HUES6 (cell line): ENCODE results near the gene HEBP1.

Source experiments
- H3K27ac ChIP-seq: 2 replicates; pipeline ENCODE4 v1.7.0; 2013; ENCODE audit warnings: low read depth, mild to moderate bottlenecking, low read length, inconsistent platforms
- H3K27me3 ChIP-seq: 2 replicates; pipeline ENCODE4 v1.6.1; 2013; ENCODE audit warnings: low read length; ENCODE audit not compliant: control insufficient read depth, insufficient read depth
- H3K36me3 ChIP-seq: 2 replicates; pipeline ENCODE4 v1.6.1; 2013; ENCODE audit warnings: low read length; ENCODE audit not compliant: control insufficient read depth, insufficient read depth
- H3K4me1 ChIP-seq: 2 replicates; pipeline ENCODE4 v1.6.1; 2013; ENCODE audit warnings: low read length; ENCODE audit not compliant: control insufficient read depth, insufficient read depth
- H3K4me3 ChIP-seq: 2 replicates; pipeline ENCODE4 v1.5.1; 2013; ENCODE audit warnings: low read depth, low read length
- H3K9ac ChIP-seq: one replicate; pipeline ENCODE4 v1.6.1; 2013; ENCODE audit warnings: mild to moderate bottlenecking, low read length
- H3K9me3 ChIP-seq: 2 replicates; pipeline ENCODE4 v1.6.1; 2013; ENCODE audit warnings: low read depth, low read length; ENCODE audit not compliant: control insufficient read depth, insufficient read depth

HEBP1 gene

DNA sequence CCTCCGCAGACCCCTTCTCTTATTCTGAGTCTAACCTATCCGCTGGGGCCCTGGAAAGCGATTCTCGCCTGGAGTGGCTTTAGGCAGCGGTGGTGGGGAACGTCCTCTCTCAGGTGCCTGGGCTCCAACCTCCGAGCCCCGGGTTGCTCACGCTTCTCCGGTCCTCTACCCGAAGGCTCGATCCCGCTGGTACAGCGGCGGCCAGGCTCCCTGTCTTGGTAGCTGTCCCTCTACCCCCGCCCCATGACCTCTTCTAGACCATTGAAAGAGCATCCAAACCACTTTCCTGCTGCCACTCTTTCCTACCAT lies 505 bp upstream of the HEBP1 start:
- H3K27me3 ChIP-seq = peaks cover 38% of the 10 kb centered on the region
- no peaks in the 10 kb centered on the region for H3K36me3 ChIP-seq
- H3K9ac ChIP-seq = peak overlapping the region; percentile 60
- peaks cover 13% of the 10 kb centered on the region for H3K4me1 ChIP-seq
- H3K4me3 ChIP-seq = peak overlapping the region; percentile 64
- no peak overlapping the region for H3K27ac ChIP-seq
- no peaks in the 10 kb centered on the region for H3K9me3 ChIP-seq

DNA sequence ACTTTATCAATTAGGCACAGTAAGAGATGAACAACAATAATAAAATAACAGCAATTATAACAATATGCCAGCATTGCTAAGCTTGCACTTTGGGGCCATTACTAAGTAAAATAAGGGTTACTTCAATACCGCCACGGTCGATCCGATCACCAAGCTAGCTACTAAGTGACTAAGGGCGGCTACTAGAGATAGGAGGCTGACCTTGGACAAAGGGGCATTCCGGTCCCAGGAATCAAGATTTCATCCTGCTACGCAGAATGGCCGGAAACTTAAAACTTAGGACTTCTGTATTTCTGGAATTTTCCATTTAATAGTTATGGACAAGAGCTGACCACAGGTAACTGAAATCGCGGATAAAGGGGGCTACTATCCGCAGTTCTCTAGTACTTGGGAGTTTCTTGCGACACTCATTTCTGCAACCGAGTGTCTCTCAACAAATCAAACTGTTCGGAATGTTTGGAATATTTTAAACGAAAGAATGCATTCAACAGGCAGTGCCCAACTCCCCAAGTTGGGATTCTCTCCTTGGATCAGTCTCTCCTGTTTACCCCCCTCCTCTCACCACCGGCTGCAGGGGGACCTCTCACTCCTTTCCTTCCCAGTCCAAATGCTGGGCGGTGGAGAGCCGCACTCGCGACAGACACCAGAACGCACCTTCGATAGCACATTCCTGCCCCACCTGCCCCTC lies 650 bp downstream of the HEBP1 start:
- H3K4me3 ChIP-seq = peak overlapping the region; percentile 78
- no peaks in the 10 kb centered on the region for H3K9me3 ChIP-seq
- no peaks in the 10 kb centered on the region for H3K36me3 ChIP-seq
- peaks cover 8% of the 10 kb centered on the region for H3K4me1 ChIP-seq
- H3K27me3 ChIP-seq = peaks cover 38% of the 10 kb centered on the region
- no peak overlapping the region for H3K27ac ChIP-seq
- peak overlapping the region; percentile 52 for H3K9ac ChIP-seq

GRCh38 chr12:12998248-12998647 lies 1.8 kb downstream of the HEBP1 start:
- H3K4me3 ChIP-seq = no peak overlapping the region
- H3K4me1 ChIP-seq = peaks cover 8% of the 10 kb centered on the region
- peaks cover 28% of the 10 kb centered on the region for H3K27me3 ChIP-seq
- H3K9ac ChIP-seq = no peak overlapping the region
- no peaks in the 10 kb centered on the region for H3K9me3 ChIP-seq
- no peaks in the 10 kb centered on the region for H3K36me3 ChIP-seq
- no peak overlapping the region for H3K27ac ChIP-seq

DNA sequence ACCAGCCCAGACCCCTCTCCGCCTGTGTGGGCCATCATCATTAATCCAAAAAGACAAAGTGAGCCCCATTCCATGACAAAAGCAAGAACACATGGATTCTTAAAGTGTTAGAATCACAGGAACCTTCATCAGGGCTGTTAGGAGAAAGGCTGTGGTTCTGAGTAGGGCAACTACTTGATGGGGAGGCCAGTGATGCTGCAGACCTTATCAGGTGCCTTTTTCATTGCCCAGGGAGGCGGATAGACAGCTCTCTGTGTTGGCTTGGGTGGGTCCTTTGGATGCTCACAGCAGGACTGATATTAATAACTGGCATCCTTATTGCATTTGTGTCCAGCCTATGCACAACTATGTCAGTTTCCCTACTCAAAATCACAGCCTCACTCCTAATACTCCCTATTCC lies 2.3 kb downstream of the HEBP1 start:
- Histone ChIP-seq H3K9ac (no peak overlapping the region), H3K27ac (no peak overlapping the region), H3K36me3 (no peaks in the 10 kb centered on the region), H3K27me3 (peaks cover 23% of the 10 kb centered on the region), H3K9me3 (no peaks in the 10 kb centered on the region), H3K4me3 (no peak overlapping the region), H3K4me1 (peaks cover 8% of the 10 kb centered on the region)

DNA sequence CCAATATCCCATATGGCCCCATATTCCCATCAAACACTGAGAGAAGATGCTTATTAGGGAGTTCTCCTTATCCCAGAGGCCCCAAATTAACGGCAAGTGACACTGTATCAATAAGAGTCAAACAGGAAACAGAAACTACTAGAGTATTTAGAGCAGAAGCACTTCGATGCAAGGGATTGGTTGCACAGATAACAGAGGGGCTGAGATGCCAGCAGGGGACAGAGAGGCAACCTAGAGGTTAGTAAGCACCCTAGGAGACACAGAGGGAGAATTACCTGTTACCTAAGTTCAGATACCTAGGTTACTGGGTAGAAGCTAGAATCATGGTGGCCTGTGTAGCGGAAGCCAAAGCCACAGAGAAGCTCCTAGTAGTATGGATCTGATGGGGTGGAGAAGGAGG lies 2.9 kb downstream of the HEBP1 start:
- no peak overlapping the region for H3K9ac ChIP-seq
- H3K9me3 ChIP-seq = no peaks in the 10 kb centered on the region
- peaks cover 18% of the 10 kb centered on the region for H3K27me3 ChIP-seq
- no peak overlapping the region for H3K4me3 ChIP-seq
- no peak overlapping the region for H3K27ac ChIP-seq
- H3K36me3 ChIP-seq = no peaks in the 10 kb centered on the region
- peaks cover 14% of the 10 kb centered on the region for H3K4me1 ChIP-seq

DNA sequence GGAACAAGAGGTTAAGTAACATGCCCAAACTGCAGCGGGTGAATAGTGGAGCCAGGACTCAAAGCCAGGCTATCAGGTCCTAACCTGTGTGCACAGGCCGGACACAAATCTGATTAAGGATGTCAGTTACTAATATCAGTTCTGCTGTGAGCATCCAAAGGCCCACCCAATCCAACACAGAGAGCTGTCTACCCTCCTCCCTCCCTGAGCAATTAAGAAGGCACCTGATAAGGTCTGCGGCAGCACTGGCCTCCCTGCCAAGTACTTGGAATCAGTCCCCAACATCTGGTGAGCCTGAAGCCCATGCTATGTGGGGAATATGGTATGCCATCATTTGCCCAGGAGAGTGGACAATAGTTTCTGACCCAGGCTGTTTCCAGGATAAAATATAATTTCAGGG lies 3.9 kb downstream of the HEBP1 start:
- H3K4me3 ChIP-seq = no peak overlapping the region
- peaks cover 10% of the 10 kb centered on the region; the same call in 1 of the 2 replicates for H3K27me3 ChIP-seq
- no peak overlapping the region for H3K9ac ChIP-seq
- no peak overlapping the region for H3K27ac ChIP-seq
- no peaks in the 10 kb centered on the region for H3K9me3 ChIP-seq
- no peaks in the 10 kb centered on the region for H3K36me3 ChIP-seq
- H3K4me1 ChIP-seq = peaks cover 13% of the 10 kb centered on the region

- no peak overlapping the region for H3K27ac ChIP-seq
- H3K9me3 ChIP-seq = no peaks in the 10 kb centered on the region
- H3K27me3 ChIP-seq = peaks cover 10% of the 10 kb centered on the region; the same call in 1 of the 2 replicates
- H3K4me3 ChIP-seq = no peak overlapping the region
- peaks cover 22% of the 10 kb centered on the region for H3K4me1 ChIP-seq
- no peak overlapping the region for H3K9ac ChIP-seq
- no peaks in the 10 kb centered on the region for H3K36me3 ChIP-seq
Measured at GRCh38 chr12:12995088-12995487, 5.0 kb downstream of the HEBP1 start.

GRCh38 chr12:12993367-12993766 lies 6.7 kb downstream of the HEBP1 start:
- H3K27ac ChIP-seq = no peak overlapping the region
- H3K4me1 ChIP-seq = peaks cover 19% of the 10 kb centered on the region
- H3K4me3 ChIP-seq = no peak overlapping the region
- no peaks in the 10 kb centered on the region for H3K9me3 ChIP-seq
- H3K36me3 ChIP-seq = peaks cover 6% of the 10 kb centered on the region; the same call in 1 of the 2 replicates
- H3K9ac ChIP-seq = no peak overlapping the region
- H3K27me3 ChIP-seq = no peaks in the 10 kb centered on the region; the same call in 1 of the 2 replicates

- no peaks in the 10 kb centered on the region for H3K27me3 ChIP-seq
- H3K9me3 ChIP-seq = no peaks in the 10 kb centered on the region
- peaks cover 6% of the 10 kb centered on the region; the same call in 1 of the 2 replicates for H3K36me3 ChIP-seq
- no peak overlapping the region for H3K4me3 ChIP-seq
- peaks cover 19% of the 10 kb centered on the region for H3K4me1 ChIP-seq
- H3K9ac ChIP-seq = no peak overlapping the region
- no peak overlapping the region for H3K27ac ChIP-seq
Measured at GRCh38 chr12:12992418-12993130, 7.5 kb downstream of the HEBP1 start.

- Histone ChIP-seq H3K9ac (no peak overlapping the region), H3K27me3 (no peaks in the 10 kb centered on the region), H3K4me1 (peaks cover 19% of the 10 kb centered on the region), H3K4me3 (no peak overlapping the region), H3K27ac (no peak overlapping the region), H3K36me3 (peaks cover 16% of the 10 kb centered on the region), H3K9me3 (no peaks in the 10 kb centered on the region)
Measured at GRCh38 chr12:12990700-12991468, 9.2 kb downstream of the HEBP1 start.

GRCh38 chr12:12987421-12987820 lies 12.6 kb downstream of the HEBP1 start:
- Histone ChIP-seq H3K9ac (no peak overlapping the region), H3K4me1 (peaks cover 21% of the 10 kb centered on the region), H3K36me3 (peaks cover 16% of the 10 kb centered on the region), H3K27ac (no peak overlapping the region), H3K4me3 (no peak overlapping the region), H3K9me3 (no peaks in the 10 kb centered on the region), H3K27me3 (no peaks in the 10 kb centered on the region)
